Measurements from ENCODE around the gene LHFPL5.

The LHFPL5 gene

DNA sequence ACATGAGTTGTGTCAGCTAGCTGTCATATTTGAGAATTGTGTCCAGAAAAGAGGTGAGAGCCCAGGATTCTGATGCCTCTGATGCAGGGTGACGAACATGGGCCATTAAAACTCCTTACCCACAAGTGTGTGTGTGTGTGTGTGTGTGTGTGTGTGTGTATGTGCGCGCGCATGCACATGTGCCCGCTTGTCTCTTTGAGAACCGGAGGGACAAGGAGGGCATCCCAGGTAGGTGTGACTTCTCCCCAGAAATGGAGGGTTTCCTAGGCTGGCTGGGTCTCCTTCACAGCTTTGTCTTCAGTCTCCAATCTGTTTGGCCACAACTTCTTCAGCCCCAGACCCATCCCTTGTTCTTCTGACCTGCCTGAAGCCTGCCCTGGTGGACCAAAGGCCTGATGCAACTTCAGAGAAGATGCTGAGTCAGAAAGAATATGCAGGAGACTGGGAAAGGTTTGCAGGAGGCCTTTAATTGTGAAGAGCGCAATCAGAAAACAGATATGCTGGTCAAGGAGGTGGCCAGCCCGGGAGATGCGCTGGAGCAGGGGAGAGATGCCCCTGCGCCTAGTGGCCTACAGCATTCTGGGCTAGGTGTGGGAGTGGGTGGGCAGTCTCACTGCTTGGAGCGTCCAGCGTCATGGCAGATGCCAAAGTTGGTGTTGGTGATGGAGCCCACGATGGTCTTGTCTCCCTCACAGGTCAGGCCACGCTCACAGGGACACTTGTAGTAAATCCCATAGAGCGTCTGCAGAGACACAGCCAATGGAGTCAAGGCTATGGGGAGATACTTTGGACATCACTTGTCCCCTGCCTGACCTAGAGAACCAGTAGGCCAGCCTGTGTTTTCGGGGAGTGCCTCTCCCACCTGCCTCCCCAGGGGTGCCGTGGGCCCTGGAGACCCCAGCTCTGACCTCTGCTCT, 10.4 kb upstream of the LHFPL5 start:
- DNase-seq = no peak

DNA sequence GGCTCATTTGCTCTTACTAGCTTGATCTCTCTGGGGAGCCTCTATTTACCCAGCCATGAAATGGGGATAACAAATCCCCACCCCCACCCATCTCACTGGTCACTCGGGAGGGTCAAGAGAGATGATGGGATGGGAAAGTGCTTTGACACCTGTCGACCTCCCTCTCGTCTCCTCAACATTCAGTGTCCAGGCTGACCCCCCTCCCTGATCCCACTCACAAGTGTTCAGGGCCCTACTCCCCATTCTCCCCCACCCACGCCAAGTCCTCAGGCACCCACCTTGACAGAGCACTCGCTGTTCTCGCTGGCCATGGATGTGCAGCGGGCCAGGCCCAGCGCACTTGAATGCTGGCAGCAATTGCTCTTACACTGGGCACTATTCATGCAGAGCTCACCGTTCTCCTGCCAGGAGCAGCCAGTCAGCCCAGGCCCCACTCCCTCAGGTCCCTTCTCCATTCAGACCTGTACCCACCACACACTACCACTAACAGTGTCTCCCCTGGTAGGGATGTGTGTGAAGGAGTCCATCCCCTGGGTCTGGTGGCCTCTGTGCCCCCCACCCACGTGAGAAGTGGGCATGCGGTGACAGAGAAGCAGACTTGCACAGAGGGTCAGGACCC, 9.6 kb upstream of the LHFPL5 start:
- no peak for DNase-seq

DNA sequence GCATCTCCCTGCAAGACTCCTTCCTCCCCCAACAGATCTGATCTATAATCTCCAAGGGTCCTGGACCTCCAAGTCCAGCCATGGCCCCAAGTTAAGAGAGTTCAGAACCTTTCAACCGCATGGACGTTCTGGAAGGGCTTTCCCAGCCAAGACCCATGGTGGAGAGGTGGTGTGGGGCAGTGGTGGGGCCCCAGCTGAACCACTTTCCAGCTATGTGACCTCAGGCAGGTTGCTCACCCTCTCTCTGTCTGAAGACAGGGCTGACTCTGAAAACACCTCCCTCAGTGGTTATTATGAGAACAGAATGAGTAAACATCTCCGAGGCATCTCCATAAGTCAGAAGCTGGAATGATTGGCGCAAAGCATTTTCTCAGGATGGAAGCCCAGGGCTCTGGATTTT, 8.9 kb upstream of the LHFPL5 start:
- no peak for DNase-seq

DNA sequence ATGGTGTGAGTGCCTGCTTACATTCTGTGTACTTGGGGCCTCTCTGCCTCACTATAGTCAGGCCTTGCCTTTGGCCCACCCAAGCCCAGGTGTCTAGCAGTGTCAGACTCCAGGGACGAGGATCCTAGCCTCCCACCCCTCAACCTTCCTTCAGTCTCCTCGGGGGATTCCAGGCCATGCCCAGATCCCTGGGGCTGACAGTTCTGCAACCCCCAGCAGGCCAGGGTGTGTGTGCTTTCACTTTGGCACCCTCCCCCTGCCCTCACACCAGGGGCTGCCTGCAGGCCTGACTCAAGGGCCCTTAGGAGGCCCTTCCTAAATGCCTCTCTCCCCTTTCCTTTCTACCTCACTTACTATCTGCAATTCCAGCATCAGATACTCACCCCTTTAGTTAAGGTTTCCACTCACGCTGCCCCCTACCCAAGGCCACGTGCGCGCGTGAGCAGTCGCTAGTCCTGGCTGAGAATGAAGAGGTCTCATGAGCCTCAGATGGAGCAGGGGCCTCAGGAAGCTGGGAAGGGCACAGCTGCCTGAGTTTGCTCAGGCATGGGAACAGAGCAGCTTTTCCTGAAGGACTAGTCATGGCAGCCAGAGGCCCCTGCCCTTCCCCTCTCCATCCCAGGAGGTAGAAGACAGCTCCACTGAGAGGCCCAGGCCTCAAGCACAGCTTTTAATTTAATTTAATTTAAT, 7.2 kb upstream of the LHFPL5 start:
- no peak for DNase-seq

DNA sequence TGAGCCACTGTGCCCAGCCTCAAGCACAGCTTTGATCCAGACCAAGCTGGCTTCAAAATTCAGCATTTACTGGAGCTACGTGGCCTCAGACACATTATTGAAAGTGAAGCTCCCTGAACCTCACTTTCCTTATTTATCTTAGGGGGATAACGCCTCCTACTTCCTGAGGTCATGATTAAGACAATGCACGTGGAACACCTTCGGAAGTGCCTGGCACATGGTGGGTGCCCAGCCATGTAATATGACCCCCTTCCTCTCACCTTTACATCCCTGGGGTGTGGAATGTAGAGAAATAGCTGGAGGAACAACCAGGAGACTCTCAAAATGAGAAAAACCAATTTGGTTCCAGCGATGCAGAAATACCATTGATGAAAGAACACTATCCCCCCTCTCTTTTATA, 6.4 kb upstream of the LHFPL5 start:
- DNase-seq = no peak

DNA sequence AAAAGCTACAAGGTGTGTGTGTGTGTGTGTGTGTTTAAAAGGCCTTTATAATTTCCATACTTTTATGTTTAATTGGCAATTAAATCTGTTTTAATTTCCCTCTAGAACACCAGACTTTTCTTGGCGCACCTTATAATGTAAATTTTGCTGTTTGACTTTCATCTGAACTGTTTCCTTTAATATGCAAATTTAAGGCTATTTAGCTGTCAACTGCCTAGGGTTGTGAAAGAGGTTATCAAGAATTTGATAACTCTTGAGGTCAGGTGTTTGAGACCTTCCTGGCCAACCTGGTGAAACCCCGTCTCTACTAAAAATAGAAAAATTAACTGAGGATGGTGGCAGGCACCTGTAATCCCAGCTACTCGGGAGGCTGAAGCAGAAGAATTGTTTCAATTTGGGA, 4.0 kb upstream of the LHFPL5 start:
- no peak for DNase-seq

DNA sequence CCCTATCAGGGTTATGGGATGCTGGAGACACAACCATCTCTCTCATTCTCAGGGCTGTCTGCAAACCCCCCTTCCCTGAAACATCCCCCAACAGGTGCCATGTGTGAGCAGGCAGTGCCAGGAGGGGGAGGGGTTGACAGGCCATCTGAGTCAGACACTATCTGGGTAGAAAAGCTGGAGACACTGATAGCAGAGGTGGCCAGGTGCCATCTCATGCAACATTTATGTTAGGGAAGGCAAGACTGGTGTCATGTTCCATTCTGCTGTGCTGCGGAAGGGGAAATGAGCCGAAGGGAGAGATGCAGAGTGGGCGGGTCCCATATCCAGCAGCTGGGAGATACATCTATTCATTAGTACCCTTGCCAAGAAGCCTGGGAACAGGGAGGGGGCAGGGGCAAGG, 3.5 kb downstream of the LHFPL5 start:
- no peak for DNase-seq

DNA sequence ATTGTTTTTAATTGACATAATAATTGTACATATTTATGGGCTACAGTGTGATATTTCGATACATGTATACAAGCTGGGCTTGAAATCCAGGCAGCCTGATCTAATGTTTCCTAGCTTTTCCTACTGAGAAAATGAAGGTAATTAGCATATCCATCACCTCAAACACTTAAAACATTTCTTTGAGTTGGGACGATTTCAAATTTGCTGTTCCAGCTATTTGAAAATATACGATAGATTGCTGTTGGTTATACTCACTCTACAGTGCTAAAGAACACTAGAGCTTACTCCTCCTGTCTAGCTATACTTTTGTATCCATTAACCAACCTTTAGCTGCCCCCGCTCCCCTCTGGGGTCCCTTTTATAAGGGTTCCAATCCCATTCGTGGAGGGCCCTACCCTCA, 4.7 kb downstream of the LHFPL5 start:
- DNase-seq = no peak

DNA sequence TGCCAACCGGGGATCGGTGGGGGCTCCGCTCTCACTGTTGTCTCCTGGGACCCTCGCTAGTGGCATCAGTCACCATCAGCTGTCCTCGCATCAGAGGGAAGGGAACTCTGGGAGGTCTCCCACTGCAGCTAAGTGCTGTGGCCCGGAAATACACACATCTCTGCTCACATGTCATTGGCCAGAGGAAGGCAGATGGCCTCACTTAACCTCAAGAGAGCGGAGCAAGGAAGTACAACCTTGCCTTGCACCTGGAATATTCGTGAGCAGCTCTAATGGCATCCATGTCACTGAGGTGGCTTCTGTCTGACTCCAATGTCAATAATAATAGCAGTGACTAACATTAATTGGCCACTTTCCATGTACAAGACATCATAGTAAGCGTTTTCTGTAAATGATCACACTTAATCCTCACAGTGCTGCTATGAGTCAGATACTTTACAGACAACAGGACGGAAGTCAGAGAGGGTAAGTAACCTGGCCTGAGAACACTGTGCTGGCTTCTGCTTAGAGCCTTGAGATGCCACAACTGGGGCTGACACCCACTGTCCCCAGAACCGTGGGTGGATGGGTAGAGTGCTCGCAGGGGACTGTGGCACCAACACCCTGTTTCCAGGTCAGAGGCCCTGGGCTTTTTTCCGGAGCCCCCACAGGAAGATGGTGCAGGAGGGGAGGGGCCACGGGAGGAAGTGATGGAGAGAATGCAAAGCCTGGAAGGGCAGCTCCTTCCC, 6.0 kb downstream of the LHFPL5 start:
- DNase-seq = peak; percentile 9

DNA sequence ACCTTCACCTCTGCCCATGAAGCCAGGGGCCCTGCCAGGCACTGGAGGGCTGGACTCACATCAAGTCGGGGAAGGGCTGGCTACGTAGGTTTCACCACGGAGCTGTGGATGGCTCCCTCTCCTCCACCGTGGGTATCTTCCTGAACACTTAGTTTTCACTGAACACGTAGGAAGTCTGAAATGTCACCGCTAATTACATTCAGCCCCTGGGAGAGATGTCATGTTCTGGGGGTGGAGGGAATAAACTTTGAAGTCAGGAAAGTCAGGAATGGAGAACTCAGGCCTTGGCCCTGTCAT, 6.5 kb downstream of the LHFPL5 start:
- DNase-seq = no peak

DNA sequence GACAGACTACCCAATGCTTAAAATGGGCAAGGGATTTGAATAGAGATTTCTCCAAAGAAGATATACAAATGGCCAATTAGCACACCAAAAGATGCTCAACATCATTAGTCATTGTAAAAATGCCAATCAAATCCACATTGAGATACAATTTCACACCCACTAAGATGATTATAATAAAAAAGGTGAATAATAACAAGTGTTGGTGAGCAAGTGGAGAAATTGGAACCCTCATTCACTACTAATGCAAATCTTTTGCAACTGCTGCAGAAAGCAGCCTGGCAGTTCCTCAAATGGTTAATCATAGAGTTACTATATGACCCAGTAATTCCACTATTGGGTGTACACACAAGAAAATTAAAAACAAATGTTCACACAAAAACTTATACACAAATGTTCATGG, 12.4 kb downstream of the LHFPL5 start:
- DNase-seq = no peak

DNA sequence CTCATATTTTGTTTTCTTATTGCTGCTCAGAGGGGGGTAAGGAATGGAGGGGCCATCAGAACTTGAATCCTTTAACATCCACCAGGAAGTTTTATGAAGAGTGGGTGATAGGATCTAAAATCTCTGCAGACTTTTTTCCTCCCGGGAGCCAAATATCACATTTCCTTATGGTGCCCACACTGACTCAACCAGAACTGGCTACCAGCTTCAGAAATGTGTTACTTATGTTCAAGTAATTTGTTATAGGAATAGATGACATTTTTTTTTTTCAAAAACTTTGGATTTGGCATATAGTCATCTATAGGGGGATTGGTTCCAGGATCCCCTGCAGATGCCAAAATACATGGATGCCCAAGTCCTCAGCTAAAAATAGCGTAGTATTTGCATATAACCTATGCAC, 18.4 kb downstream of the LHFPL5 start:
- no peak for DNase-seq

DNA sequence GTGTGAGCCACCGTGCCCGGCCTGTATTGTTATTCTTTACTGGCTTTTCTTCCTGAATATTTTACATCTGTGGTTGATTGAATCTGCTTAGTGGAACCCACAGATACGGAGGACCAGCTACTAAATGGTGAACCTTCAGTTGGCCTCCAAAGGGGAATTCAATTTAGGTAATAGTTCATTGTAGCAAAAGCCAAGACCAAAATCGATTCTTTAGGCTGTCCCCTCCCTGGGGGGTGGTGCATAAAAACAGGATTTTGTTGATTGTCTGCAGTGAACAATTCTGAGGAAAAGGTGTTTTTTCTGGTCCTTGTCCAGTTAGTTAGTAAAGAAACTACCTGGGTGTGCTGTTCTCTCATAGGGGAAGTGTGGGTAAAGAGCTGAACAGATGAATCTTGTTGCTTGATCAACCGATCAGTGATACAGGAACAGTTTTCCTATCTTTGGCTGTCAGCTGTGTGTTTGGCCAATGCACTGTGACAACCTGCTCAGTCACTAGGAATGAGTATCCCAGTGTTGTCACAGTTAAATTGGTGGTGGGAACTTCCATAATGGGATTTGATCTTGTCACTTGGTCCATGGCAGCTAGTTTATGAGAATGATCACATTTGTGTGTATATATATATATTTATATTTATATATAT, 19.5 kb downstream of the LHFPL5 start:
- DNase-seq = no peak

DNA sequence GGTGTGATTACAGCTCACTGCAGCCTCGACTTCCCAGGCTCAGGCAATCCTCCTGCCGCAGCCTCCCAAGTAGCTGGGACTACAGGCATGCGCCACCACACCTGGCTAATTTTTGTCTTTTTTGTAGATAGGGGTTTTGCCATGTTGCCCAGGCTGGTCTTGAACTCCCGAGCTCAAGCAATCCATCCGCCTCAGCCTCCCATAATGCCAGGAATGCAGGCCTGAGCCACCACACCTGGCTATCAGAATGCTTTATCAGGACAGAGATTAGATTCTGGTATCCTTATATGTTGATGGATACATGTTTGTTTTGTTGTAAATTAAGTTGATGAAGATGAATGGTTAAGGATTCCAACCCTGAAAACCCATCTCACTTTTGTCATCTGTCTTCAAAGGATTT, 24.2 kb downstream of the LHFPL5 start:
- no peak for DNase-seq

DNA sequence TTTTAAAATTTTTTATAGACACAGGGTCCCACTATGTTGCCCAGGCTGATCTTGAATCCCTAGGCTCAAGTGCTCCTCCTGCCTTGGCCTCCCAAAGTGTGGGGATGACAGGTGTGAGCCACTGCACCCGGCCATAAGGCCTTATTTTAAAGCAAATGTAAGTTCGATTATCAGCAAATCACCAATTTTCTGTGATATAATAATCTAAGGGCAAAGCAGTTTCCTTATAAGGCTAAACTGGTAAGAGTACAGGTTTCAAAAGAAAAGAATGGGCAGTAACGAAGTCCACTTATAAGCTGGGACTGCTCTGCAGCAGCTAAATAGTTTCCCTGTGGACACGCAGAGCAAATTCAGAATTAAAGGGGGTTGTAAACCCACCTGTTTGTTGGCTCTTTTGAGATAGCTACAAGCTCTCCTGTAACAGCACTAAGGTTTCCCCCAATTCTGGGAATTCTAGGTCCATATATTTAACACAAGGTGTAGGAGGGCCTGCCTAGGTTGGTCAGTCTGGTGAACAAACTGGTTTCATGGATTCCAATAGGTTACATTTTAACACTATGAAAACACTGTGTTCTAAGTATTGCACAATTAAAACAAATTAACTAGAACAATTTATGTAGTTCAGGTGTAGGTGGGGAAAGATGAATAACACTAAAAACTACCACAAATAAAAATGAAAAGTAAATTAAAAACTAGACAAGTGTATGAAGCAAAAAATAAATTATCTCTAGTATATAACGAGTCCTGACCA, 26.3 kb downstream of the LHFPL5 start:
- no peak for DNase-seq

DNA sequence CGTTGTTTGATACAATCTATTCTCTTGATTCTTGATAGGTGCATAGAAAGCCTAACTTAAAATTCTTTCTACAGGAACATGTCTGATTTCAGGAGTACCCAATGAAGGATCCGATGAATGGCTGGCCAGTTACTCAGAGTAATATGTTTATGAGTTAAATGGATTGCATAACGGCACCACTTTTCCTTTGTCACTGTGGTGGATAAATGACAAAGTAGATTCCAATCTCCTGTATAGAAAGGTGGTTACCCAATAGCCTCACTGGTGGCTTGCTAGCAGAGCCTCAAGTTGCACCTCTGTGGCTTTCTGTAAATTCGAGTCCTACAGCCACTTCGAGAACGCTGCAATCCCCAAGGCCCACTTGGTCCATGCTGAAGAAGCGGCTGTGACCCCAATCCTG, 28.4 kb downstream of the LHFPL5 start:
- no peak for DNase-seq

DNA sequence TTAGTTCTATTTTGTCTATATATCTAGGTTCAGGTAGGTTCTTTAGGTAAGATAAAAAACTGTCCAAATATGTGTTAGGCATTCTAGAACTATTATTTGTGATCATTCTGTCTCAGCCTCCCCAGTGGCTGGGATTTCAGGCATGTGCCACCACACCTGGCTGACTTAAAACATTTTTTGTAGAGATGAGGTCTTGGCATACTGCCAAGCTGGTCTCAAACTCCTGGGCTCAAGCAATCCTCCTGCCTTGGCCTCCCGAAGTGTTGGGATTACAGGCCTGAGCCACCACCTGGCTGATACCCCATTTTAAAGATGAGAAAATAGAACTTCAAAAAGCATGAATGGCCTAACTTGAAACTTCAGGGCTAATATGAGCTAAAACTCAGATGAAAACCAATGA, 33.9 kb downstream of the LHFPL5 start:
- no peak for DNase-seq

DNA sequence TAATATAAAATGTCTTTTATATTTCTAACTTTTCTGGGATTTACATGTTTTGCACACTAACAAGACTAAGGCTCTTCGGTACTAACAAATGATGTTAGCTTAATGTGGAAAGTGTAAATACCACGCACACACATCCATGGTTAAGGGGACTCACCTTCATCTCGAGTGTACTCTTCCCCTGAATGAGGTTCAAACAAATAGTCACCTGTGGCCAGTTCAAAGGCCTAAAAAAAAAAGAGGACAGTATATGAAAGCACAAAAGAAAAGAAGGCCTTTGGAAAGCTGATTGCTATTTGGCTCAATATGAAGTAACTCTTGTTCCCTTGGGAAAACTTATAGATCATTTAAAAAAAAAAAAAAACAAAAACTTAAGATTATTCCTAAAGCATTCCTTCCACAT, 37.2 kb downstream of the LHFPL5 start:
- no peak for DNase-seq

DNA sequence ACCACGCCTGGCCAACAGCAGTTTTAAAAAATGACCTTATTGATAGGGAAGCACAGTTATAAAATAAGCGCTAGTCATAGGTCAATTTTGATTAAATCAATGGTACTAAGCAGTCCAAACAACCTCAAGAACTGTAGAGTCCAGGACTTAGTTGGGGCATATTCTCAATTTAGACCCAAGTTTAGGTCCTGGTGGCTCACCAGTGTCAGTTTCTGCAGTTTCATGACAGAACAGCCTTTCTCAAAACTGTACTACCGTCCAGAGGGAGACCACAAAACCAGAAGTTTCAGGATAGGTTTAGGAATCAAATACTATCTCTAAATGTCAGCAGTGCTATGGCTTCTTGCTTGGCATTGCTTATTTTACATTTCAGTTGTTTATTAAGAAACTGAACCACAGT, 39.1 kb downstream of the LHFPL5 start:
- DNase-seq = no peak

DNA sequence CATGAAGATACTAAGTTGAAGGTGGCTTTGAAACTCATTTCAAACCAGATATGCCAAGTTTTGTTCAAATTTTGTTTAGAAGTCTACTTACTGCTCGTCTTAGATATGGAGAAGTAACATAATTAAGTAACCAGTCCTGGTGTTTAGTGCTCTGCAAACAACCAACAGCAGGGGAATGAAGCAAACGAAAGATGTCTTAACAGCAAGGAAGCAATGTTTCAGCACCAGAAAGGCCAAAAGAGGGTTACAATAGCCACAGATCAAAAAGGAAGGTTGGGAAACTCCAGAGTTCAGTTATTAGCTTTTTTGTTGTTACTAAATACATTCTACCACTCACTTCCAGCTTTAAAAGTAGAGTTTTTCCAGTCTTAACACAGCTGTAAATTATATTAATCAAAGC, 45.1 kb downstream of the LHFPL5 start:
- no peak for DNase-seq

DNA sequence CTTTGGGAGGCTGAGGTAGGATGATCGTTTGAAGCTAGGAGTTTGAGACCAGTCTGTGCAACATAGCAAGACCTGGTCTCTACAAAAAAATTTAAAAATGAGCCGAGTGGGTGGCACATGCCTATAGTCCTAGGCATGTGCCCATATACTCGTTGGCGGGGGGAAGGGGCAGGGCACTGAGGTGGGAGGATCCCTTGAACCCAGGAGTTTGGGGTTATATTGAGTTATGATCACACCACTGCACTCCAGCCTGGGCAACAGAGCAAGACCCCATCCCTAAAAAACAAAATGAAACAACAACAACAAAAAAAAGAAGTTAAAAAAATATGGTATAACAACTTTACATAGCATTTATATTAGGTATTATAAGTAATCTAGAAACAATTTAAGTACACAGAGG, 47.8 kb downstream of the LHFPL5 start:
- DNase-seq = no peak

DNA sequence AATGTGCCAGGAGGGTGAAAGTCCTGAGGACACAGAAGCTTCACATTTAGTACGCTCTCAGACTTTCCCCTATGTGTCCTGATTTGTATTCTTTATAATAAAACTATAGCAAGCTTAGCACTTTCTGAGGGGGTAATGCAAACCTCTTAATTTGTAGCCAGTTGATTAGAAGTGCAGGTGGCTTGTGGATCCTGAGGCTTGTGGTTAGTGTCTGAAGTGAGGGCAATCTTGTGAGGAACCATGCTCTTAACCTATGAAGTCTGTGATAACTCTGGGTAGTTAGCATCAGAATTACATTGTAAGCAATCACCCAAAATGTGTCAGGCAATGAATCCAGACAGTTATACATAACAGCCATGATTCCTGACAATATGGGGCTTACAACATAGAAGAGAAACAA, 51.1 kb downstream of the LHFPL5 start:
- DNase-seq = no peak
